GM21360 (cell line): ENCODE measurements around the gene KRTAP5-6.

Experiments
- ATAC-seq: cut with Tn5 transposase; IDR thresholded peaks from one replicate; pipeline ENCODE4 v1.9.1; 2021; ENCODE audit warnings: mild to moderate bottlenecking, moderate library complexity; ENCODE audit not compliant: unreplicated experiment

The KRTAP5-6 gene

GRCh38 chr11:1732418-1733008 is 35.5 kb downstream of the KRTAP5-6 start:
- ATAC-seq = no peak

- no peak for ATAC-seq
Measured at GRCh38 chr11:1733009-1733715, 36.2 kb downstream of the KRTAP5-6 start.

- ATAC-seq = no peak
Measured at GRCh38 chr11:1733716-1734640, 37.0 kb downstream of the KRTAP5-6 start.

- no peak for ATAC-seq
Measured at GRCh38 chr11:1734641-1735081, 37.7 kb downstream of the KRTAP5-6 start.

- ATAC-seq = no peak
Measured at GRCh38 chr11:1735271-1735670, 38.3 kb downstream of the KRTAP5-6 start.

GRCh38 chr11:1736447-1736992 is 39.5 kb downstream of the KRTAP5-6 start:
- ATAC-seq = no peak

- no peak for ATAC-seq
Measured at GRCh38 chr11:1737080-1737757, 40.2 kb downstream of the KRTAP5-6 start.

- ATAC-seq = no peak
Measured at GRCh38 chr11:1738380-1738779, 41.4 kb downstream of the KRTAP5-6 start.

- no peak for ATAC-seq
Measured at GRCh38 chr11:1739576-1739975, 42.6 kb downstream of the KRTAP5-6 start.

- ATAC-seq = no peak
Measured at GRCh38 chr11:1740786-1741530, 44.0 kb downstream of the KRTAP5-6 start.

- no peak for ATAC-seq
Measured at GRCh38 chr11:1741741-1742140, 44.7 kb downstream of the KRTAP5-6 start.

GRCh38 chr11:1742371-1742770 is 45.4 kb downstream of the KRTAP5-6 start:
- no peak for ATAC-seq

- ATAC-seq = no peak
Measured at GRCh38 chr11:1742869-1743584, 46.0 kb downstream of the KRTAP5-6 start.

GRCh38 chr11:1743585-1744136 is 46.7 kb downstream of the KRTAP5-6 start:
- no peak for ATAC-seq

- ATAC-seq = no peak
Measured at GRCh38 chr11:1744137-1744886, 47.3 kb downstream of the KRTAP5-6 start.

- no peak for ATAC-seq
Measured at GRCh38 chr11:1744891-1745700, 48.1 kb downstream of the KRTAP5-6 start.

- no peak for ATAC-seq
Measured at GRCh38 chr11:1745701-1746320, 48.8 kb downstream of the KRTAP5-6 start.
